ENCODE results near the gene KCTD16. TPM values are rescaled to one million over a fixed set of nuclear protein-coding genes. Genes with fewer than 3 reads are reported as not detected.

KCTD16 gene
- total and polyA plus RNA-seq, 2 experiments from 2014 or later: 0.45 to 3.4 TPM

DNA sequence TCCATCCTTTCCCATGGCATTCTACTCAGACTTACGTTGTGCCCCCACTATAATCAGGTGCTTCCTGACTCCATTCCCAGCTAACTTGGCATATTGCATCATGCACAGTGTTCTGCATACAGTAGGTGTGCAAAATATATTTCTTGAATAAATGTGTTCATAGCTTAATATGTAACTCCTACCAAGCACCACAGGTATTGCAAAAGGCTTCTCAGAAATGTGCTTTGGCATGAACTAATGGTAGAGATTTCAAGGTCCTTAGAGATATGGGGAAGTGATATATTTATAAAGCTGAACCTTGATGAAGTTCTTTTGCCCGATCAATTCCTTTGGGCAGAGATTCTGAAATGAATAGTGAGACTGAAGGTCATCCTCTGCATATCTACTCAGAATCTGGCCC, 220.4 kb downstream of the KCTD16 start:
- no peak for DNase-seq (ENCODE audit: low spot score)
- Histone ChIP-seq H3K9me2 (replicated peaks; ENCODE audit: insufficient read depth) (no peaks in the 10 kb centered on the region), H3K4me2 (no peak overlapping the region), H2AFZ (no peak overlapping the region), H4K20me1 (ENCODE audit: insufficient read depth, poor library complexity, severe bottlenecking) (no peaks in the 10 kb centered on the region), H3K4me3 (no peak overlapping the region), H3K79me2 (no peaks in the 10 kb centered on the region), H3K9me3 (ENCODE audit: low read depth) (no peaks in the 10 kb centered on the region), H3K4me1 (ENCODE audit: insufficient read depth) (no peaks in the 10 kb centered on the region), H3K27ac (no peak overlapping the region), H3K36me3 (replicated peaks; ENCODE audit: insufficient read depth, low read depth) (no peaks in the 10 kb centered on the region), H3K27me3 (no peaks in the 10 kb centered on the region)
- WGBS (ENCODE audit: low lambda C conversion rate, missing lambda C conversion rate): 88% methylated on average over 2 of the region's 2 CpGs
- TF ChIP-seq EZH2 (IDR thresholded peaks at IDR 0.05; ENCODE audit: borderline replicate concordance): no peak

- DNase-seq (ENCODE audit: low spot score): no peak
- Histone ChIP-seq H3K27ac (no peak overlapping the region), H3K4me3 (no peak overlapping the region), H3K27me3 (no peaks in the 10 kb centered on the region), H3K9me3 (ENCODE audit: low read depth) (no peaks in the 10 kb centered on the region), H3K79me2 (no peaks in the 10 kb centered on the region), H3K4me1 (ENCODE audit: insufficient read depth) (no peaks in the 10 kb centered on the region), H3K36me3 (replicated peaks; ENCODE audit: insufficient read depth, low read depth) (no peaks in the 10 kb centered on the region), H3K4me2 (no peak overlapping the region), H4K20me1 (ENCODE audit: insufficient read depth, poor library complexity, severe bottlenecking) (no peaks in the 10 kb centered on the region), H3K9me2 (replicated peaks; ENCODE audit: insufficient read depth) (no peaks in the 10 kb centered on the region), H2AFZ (no peak overlapping the region)
- no peak for TF ChIP-seq EZH2 (IDR thresholded peaks at IDR 0.05; ENCODE audit: borderline replicate concordance)
- TF ChIP-seq, protein P1, sequence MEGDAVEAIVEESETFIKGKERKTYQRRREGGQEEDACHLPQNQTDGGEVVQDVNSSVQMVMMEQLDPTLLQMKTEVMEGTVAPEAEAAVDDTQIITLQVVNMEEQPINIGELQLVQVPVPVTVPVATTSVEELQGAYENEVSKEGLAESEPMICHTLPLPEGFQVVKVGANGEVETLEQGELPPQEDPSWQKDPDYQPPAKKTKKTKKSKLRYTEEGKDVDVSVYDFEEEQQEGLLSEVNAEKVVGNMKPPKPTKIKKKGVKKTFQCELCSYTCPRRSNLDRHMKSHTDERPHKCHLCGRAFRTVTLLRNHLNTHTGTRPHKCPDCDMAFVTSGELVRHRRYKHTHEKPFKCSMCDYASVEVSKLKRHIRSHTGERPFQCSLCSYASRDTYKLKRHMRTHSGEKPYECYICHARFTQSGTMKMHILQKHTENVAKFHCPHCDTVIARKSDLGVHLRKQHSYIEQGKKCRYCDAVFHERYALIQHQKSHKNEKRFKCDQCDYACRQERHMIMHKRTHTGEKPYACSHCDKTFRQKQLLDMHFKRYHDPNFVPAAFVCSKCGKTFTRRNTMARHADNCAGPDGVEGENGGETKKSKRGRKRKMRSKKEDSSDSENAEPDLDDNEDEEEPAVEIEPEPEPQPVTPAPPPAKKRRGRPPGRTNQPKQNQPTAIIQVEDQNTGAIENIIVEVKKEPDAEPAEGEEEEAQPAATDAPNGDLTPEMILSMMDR (IDR thresholded peaks at IDR 0.05; ENCODE audit: poor library complexity): no peak
- no peak for TF ChIP-seq EZH2phosphoT487 (IDR thresholded peaks at IDR 0.05; ENCODE audit: low read depth, severe bottlenecking, unreplicated experiment)
- WGBS (ENCODE audit: low lambda C conversion rate, missing lambda C conversion rate): 89% methylated on average over 4 of the region's 4 CpGs
Measured at GRCh38 chr5:144393641-144394435, 223.2 kb downstream of the KCTD16 start.

DNA sequence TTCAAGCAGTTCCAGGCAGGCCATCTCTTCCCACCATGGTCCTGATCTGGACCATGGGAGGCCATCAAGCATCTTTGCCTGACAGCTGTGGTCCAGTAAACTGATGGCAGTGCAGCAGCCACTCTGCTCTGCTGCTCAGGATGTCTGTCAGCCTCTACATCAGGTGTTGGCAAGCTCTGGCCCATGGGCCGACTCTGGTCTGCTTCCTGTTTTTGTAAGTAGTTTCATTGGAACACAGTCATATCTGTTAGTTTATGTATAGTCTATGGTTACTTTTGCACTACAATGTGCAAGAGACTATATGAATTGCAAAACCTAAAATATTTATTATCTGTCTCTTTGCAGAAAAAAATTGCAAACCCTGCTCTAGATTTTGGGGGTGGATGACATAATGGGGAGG, 225.0 kb downstream of the KCTD16 start:
- Histone ChIP-seq H4K20me1 (ENCODE audit: insufficient read depth, poor library complexity, severe bottlenecking) (no peaks in the 10 kb centered on the region), H3K36me3 (replicated peaks; ENCODE audit: insufficient read depth, low read depth) (no peaks in the 10 kb centered on the region), H3K4me1 (ENCODE audit: insufficient read depth) (no peaks in the 10 kb centered on the region), H3K27ac (no peak overlapping the region), H3K4me2 (no peak overlapping the region), H2AFZ (no peak overlapping the region), H3K4me3 (no peak overlapping the region), H3K79me2 (no peaks in the 10 kb centered on the region), H3K9me3 (ENCODE audit: low read depth) (no peaks in the 10 kb centered on the region), H3K27me3 (no peaks in the 10 kb centered on the region), H3K9me2 (replicated peaks; ENCODE audit: insufficient read depth) (no peaks in the 10 kb centered on the region)
- 86% methylated on average over 1 of the region's 1 CpG for WGBS (ENCODE audit: low lambda C conversion rate, missing lambda C conversion rate)
- DNase-seq (ENCODE audit: low spot score): no peak
- no peak for TF ChIP-seq EZH2 (IDR thresholded peaks at IDR 0.05; ENCODE audit: borderline replicate concordance)

DNA sequence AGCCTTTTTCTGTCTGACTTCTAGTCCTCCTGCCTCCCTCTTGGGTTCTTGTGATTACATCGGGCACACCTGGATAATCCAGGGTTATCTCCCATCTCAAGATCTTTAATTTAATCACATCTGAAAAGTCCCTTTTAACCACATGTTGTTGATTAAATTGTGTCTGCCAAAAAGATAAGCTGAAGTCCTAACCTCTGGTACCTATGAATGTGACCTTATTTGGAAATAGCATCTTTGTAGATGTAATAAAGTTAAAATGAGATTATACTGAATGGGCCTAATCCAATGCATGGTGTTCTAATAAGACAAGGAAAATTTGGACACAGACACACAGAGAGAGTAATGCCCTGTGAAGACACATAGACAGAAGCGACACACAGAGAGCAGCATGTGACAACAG, 232.4 kb downstream of the KCTD16 start:
- Histone ChIP-seq H3K4me3 (no peak overlapping the region), H3K27ac (no peak overlapping the region), H3K79me2 (no peaks in the 10 kb centered on the region), H3K9me2 (replicated peaks; ENCODE audit: insufficient read depth) (no peaks in the 10 kb centered on the region), H3K4me1 (ENCODE audit: insufficient read depth) (no peaks in the 10 kb centered on the region), H3K36me3 (replicated peaks; ENCODE audit: insufficient read depth, low read depth) (no peaks in the 10 kb centered on the region), H3K9me3 (ENCODE audit: low read depth) (no peaks in the 10 kb centered on the region), H3K4me2 (no peak overlapping the region), H3K27me3 (no peaks in the 10 kb centered on the region), H4K20me1 (ENCODE audit: insufficient read depth, poor library complexity, severe bottlenecking) (no peaks in the 10 kb centered on the region), H2AFZ (no peak overlapping the region)
- TF ChIP-seq EZH2phosphoT487 (IDR thresholded peaks at IDR 0.05; ENCODE audit: low read depth, severe bottlenecking, unreplicated experiment) (no peak), EZH2 (IDR thresholded peaks at IDR 0.05; ENCODE audit: borderline replicate concordance) (no peak)
- TF ChIP-seq, protein P1 (IDR thresholded peaks at IDR 0.05; ENCODE audit: poor library complexity): no peak
- 85% methylated on average over 2 of the region's 2 CpGs for WGBS (ENCODE audit: low lambda C conversion rate, missing lambda C conversion rate)
- DNase-seq (ENCODE audit: low spot score): no peak
